NCI-H82 treated with DMSO at 0.1 percent for 48 hours (cell line): ENCODE measurements around the gene SYT9.

Experiments
- DNase-seq: peaks from one replicate; lab custom pipeline; 2025; ENCODE audit not compliant: unreplicated experiment; lab: John Stamatoyannopoulos, UW

SYT9 gene

GRCh38 chr11:7270233-7270865, 18.6 kb downstream of the SYT9 start:
- no peak for DNase-seq

GRCh38 chr11:7272373-7272772, 20.7 kb downstream of the SYT9 start:
- DNase-seq, result no peak

GRCh38 chr11:7275133-7275532, 23.4 kb downstream of the SYT9 start:
- no peak for DNase-seq

GRCh38 chr11:7278314-7278917, 26.7 kb downstream of the SYT9 start:
- DNase-seq, result no peak

- DNase-seq, result no peak
Observed at GRCh38 chr11:7279676-7280075, 28.0 kb downstream of the SYT9 start.

- DNase-seq, result no peak
Observed at GRCh38 chr11:7281079-7281478, 29.4 kb downstream of the SYT9 start.

- DNase-seq, result no peak
Observed at GRCh38 chr11:7281809-7282208, 30.1 kb downstream of the SYT9 start.

GRCh38 chr11:7286178-7286577, 34.5 kb downstream of the SYT9 start:
- no peak for DNase-seq

- DNase-seq, result no peak
Observed at GRCh38 chr11:7291100-7291829, 39.6 kb downstream of the SYT9 start.

- DNase-seq, result no peak
Observed at GRCh38 chr11:7292922-7293321, 41.2 kb downstream of the SYT9 start.

GRCh38 chr11:7299393-7299792, 47.7 kb downstream of the SYT9 start:
- DNase-seq, result no peak

GRCh38 chr11:7300281-7300680, 48.6 kb downstream of the SYT9 start:
- no peak for DNase-seq

- no peak for DNase-seq
Observed at GRCh38 chr11:7303146-7303545, 51.4 kb downstream of the SYT9 start.

- no peak for DNase-seq
Observed at GRCh38 chr11:7306900-7307299, 55.2 kb downstream of the SYT9 start.

- no peak for DNase-seq
Observed at GRCh38 chr11:7307836-7308235, 56.1 kb downstream of the SYT9 start.

GRCh38 chr11:7311903-7312302, 60.2 kb downstream of the SYT9 start:
- no peak for DNase-seq

GRCh38 chr11:7314811-7315604, 63.3 kb downstream of the SYT9 start:
- no peak for DNase-seq

GRCh38 chr11:7319501-7319900, 67.8 kb downstream of the SYT9 start:
- DNase-seq, result no peak

- DNase-seq, result no peak
Observed at GRCh38 chr11:7320306-7320705, 68.6 kb downstream of the SYT9 start.

GRCh38 chr11:7321473-7322450, 70.1 kb downstream of the SYT9 start:
- no peak for DNase-seq
